HFF-Myc (cell line): Measurements from ENCODE around the gene THYN1.

Source experiments
- DNase-seq: peaks from one replicate; pipeline ENCODE4 v3.0.0-alpha.2; 2011; ENCODE audit warnings: low read depth; ENCODE audit errors: extremely low read depth
- H3K4me3 ChIP-seq: replicated peaks from 2 replicates; pipeline ENCODE4 v1.5.1; 2011; ENCODE audit warnings: low read depth, mild to moderate bottlenecking, control low read depth, low read length
- TF ChIP-seq, protein P1 (sequence below): IDR thresholded peaks from 2 replicates; pipeline ENCODE4 v1.5.1; 2012; ENCODE audit warnings: mild to moderate bottlenecking, low read depth, low read length, control low read depth; ENCODE audit errors: missing control alignments

THYN1 gene

DNA sequence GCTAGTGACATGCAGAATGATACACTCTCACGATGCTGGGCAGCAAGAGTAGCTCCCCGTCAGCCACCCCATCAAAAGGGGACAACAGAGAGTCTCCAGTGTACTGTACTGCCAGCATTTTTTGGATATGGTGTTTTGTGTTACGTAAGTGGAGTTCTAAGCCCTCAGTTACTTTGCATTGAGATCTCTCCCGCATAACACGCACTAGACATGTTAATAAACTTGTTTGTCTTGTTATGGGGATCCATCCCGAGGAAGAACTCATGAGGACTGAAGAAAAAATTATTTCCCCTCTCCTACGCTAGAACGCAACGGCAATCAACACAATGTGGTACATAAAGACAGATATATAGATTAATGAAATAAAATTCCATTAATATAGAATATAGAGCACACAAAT lies 53.6 kb downstream of the THYN1 start:
- TF ChIP-seq, protein P1, sequence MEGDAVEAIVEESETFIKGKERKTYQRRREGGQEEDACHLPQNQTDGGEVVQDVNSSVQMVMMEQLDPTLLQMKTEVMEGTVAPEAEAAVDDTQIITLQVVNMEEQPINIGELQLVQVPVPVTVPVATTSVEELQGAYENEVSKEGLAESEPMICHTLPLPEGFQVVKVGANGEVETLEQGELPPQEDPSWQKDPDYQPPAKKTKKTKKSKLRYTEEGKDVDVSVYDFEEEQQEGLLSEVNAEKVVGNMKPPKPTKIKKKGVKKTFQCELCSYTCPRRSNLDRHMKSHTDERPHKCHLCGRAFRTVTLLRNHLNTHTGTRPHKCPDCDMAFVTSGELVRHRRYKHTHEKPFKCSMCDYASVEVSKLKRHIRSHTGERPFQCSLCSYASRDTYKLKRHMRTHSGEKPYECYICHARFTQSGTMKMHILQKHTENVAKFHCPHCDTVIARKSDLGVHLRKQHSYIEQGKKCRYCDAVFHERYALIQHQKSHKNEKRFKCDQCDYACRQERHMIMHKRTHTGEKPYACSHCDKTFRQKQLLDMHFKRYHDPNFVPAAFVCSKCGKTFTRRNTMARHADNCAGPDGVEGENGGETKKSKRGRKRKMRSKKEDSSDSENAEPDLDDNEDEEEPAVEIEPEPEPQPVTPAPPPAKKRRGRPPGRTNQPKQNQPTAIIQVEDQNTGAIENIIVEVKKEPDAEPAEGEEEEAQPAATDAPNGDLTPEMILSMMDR, result no peak
- no peak overlapping the region for H3K4me3 ChIP-seq
- no peak for DNase-seq
